Stromal cell of bone marrow (primary cell): Measurements from ENCODE around the gene DCTN3.

Source experiments
- DNase-seq: peaks from one replicate; pipeline ENCODE4 v3.0.0-alpha.2; 2012; ENCODE audit warnings: low read depth

DCTN3 gene

DNA sequence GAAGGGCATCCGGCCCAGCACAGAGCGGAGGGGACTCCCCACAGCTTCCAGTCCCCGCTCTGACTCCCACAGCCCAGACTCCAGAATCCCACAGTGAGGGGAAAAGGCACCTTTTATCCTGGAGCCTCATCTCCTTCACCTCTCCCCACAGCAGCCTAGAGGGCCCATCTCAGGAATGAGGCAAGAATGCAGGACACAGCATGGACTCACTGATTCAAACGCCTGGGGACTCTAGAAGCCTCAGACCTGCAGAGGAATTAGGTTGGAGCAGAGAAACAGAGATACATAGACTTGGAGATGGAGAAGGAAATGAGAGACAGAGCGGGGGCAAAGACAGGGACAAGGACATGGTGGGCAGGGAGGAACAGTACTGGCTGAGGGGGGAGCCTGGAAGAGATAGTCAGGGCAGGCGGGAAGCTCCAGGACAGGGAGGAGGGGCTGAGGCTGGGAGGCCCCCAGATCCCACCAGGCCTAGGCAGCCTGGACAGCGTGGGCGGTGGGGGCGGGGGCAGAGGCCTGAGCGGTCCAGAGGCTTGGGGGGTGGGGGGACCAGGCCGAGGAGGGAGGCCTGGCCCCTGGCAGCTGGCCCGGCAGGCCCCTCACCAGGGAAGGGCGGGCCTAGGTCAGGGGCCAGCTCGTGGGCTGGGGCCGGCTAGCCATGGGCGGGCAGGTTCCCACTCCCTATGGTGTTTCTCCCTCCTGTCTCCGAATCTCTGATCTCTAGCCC, 46.5 kb downstream of the DCTN3 start:
- DNase-seq, result no peak

DNA sequence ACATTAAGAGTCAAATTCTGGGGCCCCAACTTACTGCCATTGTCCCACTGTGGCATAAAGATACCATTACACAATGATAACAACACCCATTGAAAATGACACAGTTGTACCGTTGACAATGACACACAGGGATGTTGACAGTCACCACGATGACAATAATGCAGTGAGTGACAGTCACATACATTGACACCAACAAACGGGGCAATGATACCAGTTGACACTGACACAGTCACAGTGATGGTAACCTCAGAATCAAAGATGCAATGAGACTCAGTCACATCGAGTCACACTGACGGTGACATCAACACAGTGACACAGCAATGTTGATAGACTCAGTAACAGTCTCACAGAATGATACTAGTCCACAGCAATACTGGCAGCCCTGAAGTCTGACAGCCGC, 47.7 kb downstream of the DCTN3 start:
- DNase-seq, result no peak

DNA sequence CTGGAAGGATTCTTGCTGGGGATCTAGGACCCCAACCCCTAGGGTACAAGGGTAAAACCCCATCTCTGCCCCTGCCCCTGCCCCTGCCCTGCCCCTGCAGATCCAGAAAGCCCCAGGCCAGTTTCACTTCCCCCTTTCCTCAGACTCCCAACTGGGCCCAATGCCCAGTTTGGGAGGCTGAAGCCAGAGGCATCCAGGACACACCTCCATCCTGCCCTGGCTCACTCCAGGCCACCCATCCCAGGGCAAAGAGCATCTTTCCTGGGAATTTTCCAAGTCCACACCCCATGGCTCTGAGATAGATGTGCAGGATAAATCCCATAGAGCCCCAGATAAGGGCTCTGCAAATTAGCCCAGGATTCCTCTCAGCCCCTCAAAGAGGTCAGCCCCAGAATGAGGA, 48.2 kb downstream of the DCTN3 start:
- DNase-seq, result no peak

DNA sequence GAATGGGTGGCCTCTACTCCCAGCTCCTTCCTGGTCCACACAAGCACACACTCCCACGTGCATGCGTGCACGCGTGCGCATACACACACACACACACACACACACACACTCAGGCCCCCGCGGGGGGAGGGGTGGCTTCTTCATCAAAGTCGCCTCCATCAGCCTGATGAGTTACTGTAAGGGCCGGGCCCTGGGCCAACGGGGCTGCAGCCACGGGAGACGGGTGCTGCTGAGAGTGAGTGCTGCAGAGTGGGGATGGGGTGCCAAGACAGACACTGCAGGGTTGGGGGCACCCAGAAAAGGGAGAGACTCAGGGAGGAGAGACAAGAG, 48.8 kb downstream of the DCTN3 start:
- DNase-seq, result no peak

DNA sequence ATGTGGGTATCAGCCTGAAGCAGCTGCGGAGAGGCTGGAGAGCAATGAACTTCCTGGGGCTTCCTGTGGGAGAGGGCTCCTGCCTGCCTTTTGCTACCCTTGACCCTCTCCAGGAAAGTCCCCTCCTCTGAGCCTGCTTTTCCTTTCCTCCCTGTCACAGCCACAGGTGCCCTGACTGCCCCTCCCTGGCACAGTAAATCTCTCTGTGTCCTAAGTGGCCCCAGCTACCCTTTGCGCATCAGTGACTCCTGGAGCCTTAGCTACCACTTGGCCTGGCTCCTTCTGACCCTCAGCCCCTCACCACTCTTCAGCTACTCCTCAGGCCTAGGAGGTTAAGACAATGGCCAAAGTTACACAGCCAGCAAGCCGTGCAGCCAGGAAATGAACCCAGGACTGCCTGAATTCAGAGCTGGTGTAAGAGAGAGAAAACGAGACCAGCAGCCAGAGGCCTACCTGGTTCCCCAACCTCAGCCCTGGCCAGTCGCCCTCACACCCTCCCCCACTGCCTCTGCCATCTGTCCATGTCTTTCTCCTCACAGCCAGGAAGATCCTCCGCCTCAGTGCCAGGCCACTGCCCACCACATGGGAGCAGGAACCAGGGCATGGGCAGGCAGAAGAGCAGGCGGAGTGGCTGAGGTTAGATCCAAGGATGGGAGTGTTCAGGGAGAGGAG, 49.4 kb downstream of the DCTN3 start:
- DNase-seq, result no peak

DNA sequence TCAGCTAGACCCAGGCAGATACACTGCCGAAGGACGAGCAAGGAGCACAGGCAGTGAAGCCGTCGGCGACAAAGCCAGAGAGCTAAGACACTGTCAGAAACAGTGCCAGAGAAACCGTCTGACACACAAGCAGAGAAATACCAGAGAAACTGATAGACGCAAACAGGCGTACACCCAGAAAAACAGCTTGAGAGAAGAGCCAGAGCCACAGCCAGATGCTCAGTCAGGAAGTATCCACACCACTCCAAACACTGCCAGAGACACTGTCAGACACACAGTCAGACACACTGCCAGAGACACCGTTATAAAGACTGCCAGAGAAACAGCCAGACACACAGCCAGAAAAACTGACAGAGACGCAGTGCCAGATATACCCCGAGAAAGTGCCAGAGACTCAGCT, 49.9 kb downstream of the DCTN3 start:
- DNase-seq, result no peak

DNA sequence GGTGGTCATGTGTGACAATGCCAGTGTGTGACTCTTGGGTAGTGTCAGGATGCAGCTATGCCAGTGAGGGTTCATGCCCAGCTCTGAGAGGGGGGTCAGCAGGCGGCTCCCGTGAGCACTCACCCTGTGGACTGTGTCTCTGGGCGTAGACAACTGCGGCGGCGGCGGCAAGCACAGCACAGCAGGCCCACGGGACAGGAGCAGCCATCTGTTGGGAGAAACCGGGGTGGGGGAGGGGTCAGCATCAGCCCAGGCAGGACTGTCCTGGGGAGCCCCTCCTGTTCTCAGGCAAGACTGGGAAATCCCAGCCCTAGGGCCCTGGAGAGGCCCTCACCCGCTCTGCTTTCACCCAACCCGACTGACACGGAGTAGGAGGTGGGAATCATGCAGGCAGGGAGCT, 51.5 kb downstream of the DCTN3 start:
- no peak for DNase-seq

DNA sequence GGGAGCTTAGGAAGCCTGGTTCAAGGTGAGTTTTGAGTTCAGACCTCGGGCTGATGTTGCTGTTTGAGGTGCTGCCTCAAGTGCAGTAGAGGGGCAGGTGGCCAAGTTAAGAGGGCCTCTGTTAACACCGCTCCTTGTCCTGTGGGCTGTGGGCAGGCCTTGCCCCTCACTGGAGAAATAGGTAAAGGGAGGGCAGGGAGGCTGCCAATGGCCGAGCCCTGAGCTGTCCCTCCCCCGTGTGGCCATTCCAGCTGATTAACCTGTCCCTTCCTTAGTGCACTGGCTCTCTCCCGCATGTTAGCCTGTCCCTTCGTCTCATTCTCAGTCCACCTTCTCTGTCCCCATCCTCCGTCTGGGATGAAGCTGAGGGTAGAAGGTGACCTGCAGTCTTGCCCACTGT, 52.2 kb downstream of the DCTN3 start:
- no peak for DNase-seq

DNA sequence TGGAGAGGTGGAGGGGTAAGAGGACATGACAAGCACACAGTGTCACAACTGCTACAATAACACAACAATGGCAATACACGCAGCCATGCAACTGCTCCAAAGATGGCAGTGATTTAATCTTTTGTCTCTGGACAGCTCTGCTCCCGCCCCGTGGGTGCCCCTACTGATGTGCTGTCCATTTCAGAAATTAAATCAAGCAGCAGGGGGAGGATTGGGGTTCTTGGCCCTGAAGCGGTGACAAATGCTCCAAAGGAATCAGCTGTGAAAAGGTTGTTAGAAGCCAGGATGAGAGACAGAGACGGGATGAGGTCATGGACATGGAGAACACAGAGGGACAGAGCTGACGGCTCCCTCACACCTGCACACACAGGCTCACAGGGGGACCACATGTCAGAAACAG, 53.3 kb downstream of the DCTN3 start:
- DNase-seq, result no peak

DNA sequence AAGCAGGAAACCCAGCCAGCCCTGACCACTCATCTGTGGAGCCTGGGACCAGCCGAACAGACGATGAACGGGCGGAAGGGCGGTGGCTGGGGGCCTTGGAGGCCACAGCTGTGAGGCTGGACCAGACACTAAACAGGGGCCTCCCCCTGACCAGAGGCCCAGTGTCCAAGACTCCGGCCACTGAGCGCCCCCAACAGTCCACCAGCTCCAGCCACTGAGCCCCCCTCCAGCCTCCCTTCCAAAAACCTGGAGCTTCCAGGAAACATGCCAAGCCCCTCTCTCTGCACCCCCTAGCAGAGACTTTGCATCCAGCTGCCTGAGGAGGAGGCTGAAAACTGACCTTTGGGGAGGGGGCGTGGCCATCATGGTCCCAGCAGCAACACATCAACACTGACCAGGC, 54.0 kb downstream of the DCTN3 start:
- DNase-seq, result no peak

DNA sequence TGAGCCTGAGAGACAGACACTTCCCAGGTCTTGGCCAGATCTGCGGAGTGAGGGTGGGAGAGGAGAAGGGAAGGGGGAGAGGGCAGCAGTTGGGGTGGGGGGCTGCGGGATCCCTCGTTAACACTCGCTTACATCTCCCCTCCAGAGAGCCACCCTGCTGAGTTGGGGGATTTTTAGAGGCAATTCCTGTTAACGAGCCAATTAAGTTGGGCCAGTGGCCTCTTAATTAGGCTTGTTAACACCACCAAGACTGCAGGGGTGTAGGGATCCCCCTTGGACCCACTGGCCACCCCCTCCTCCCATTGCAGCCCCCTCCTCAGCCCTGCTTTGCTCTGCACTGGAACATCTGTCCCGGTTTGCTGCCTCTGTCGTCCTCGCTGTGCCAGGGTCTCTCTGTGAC, 54.4 kb downstream of the DCTN3 start:
- DNase-seq, result no peak

DNA sequence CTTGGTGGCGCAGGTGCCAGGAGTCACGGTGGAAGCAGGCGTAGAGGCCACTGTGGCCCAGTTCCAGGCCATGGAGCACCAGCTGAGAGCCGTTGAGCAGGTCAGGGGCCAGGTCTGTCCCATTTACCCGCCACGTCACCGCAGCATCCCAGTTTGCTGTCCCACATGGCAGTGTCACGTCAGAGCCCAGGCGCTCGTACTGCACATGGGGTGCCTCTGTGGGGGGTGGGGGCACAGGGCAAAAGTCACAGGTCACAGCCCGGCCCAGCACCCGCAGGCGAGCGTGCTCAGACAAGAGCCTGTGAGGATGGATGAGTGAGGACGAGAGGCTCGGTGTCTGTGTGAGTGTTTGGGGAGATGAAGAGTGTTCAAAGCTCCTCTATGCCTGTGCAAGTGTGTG, 55.7 kb downstream of the DCTN3 start:
- no peak for DNase-seq
